Measurements from ENCODE around the gene ZNF792.
"Not testable (repeated sequence)": the region's sequence is repeated elsewhere in the genome, so short reads cannot be mapped to it uniquely, and the experiment has no call there.

The ZNF792 gene

DNA sequence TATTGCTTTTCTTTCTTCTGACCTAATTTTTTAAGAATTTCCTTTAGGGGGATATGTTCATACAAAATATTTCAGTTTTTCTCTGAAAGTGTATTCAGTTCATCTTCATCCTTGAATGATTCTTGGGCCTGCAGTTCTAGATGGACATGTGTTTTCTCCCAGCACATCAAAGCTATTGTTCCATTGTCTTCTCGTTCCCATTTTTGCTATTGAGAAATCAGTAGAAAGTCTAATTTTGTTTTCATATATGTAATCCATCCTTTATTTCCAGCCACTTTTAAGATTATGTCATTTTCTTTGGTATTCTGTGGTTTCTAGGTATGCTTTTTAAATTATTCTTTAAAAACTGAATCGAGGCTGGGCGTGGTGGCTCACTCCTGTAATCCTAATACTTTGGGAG is 20.3 kb upstream of the ZNF792 start:
- Histone ChIP-seq H3K36me3 (ENCODE audit: control insufficient read depth, insufficient read depth, low read length) (no peaks in the 10 kb centered on the region), H3K9me3 (ENCODE audit: control insufficient read depth, insufficient read depth, low read depth, low read length) (peaks cover 6% of the 10 kb centered on the region; the same call in 1 of the 2 replicates), H3K27ac (ENCODE audit: low read depth, low read length) (no peak overlapping the region), H3K9ac (ENCODE audit: low read length) (no peak overlapping the region), H3K27me3 (ENCODE audit: control insufficient read depth, insufficient read depth, low read length) (no peaks in the 10 kb centered on the region), H3K4me3 (ENCODE audit: low read depth, low read length) (no peak overlapping the region), H3K4me1 (ENCODE audit: control insufficient read depth, insufficient read depth, low read length) (peaks cover 6% of the 10 kb centered on the region)

DNA sequence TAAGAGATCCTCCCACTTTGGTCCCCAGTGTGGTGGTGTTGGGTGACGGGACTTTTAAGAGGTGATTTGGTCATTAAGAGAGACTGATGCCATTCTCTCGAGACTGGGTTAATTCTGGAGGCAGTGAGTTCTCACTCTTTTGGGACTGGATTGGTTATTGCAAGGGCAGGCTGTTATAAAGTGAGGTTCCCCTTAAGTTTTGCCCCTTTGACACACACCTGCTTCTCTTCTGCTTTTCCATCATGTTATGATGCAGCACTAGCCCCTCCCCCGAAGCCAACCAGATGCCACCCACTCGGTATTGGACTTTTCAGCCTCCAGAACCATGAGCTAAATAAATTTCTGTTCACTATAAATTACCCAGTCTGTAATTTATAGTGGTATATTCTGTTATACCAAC is 19.8 kb upstream of the ZNF792 start:
- H3K27me3 ChIP-seq (ENCODE audit: control insufficient read depth, insufficient read depth, low read length): no peaks in the 10 kb centered on the region
- H3K4me1 ChIP-seq (ENCODE audit: control insufficient read depth, insufficient read depth, low read length): peaks cover 6% of the 10 kb centered on the region
- H3K27ac ChIP-seq (ENCODE audit: low read depth, low read length): no peak overlapping the region
- H3K36me3 ChIP-seq (ENCODE audit: control insufficient read depth, insufficient read depth, low read length): no peaks in the 10 kb centered on the region
- H3K4me3 ChIP-seq (ENCODE audit: low read depth, low read length): no peak overlapping the region
- no peak overlapping the region for H3K9ac ChIP-seq (ENCODE audit: low read length)
- H3K9me3 ChIP-seq (ENCODE audit: control insufficient read depth, insufficient read depth, low read depth, low read length): peaks cover 6% of the 10 kb centered on the region; the same call in 1 of the 2 replicates

DNA sequence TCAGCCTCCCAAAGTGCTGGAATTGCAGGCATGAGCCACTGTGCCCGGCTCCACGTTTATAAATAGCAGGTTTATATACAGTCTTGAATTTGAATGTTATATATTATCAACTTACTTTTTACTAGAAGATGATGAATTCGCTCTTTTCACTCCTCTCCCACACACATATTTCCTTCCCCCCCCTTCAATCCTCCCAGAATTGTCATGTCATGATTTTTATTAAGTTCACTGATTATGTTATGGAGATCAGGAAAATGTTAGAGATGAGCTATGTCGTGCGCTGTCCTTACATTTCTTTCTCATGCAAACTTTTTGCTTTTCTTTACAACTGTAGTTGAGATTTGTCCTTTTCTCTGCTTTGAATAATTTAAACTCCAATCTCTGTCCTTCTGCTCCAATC is 18.2 kb upstream of the ZNF792 start:
- no peak overlapping the region for H3K27ac ChIP-seq (ENCODE audit: low read depth, low read length)
- H3K9ac ChIP-seq (ENCODE audit: low read length): no peak overlapping the region
- no peaks in the 10 kb centered on the region for H3K36me3 ChIP-seq (ENCODE audit: control insufficient read depth, insufficient read depth, low read length)
- H3K9me3 ChIP-seq (ENCODE audit: control insufficient read depth, insufficient read depth, low read depth, low read length): peaks cover 6% of the 10 kb centered on the region; the same call in 1 of the 2 replicates
- H3K4me1 ChIP-seq (ENCODE audit: control insufficient read depth, insufficient read depth, low read length): peaks cover 6% of the 10 kb centered on the region
- no peak overlapping the region for H3K4me3 ChIP-seq (ENCODE audit: low read depth, low read length)
- H3K27me3 ChIP-seq (ENCODE audit: control insufficient read depth, insufficient read depth, low read length): no peaks in the 10 kb centered on the region

DNA sequence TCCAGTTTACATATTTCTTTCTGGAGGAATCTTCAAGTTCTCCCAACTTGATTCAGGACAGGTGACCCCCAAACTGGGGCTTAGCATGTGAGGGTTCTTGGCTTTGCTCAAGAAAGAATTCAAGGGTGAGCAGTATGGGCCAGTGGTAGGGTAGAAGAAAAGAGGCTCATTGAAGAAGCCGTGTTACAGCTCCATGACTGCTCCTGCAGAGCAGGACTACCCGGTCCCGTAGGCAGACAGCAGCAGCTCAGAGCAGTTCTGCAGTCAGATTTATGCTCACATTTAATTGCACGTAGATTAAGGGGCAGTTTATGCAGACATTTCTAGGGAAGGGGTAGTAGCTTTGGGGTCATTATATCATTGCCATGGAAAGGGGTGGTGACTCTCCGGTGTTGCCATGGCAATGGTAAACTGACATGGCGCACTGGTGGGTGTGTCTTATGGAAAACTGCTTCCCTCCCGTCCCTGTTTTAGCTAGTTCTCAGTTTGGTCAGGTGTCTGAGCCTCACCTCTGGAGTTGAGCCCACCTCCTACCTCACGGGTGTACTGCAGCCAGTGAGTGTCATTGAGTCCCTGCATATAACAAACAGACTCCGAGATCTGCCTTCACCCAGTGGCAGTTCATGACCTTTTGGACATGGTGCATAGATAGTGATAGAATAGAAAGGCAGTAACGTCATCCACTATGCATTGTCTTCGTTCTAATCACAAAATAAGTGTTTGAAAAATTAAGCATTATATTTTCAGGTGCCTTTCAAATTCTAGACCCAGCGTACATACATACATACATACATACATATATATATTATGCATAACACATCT is 16.0 kb upstream of the ZNF792 start:
- peaks cover 13% of the 10 kb centered on the region; the same call in 1 of the 2 replicates for H3K9me3 ChIP-seq (ENCODE audit: control insufficient read depth, insufficient read depth, low read depth, low read length)
- H3K36me3 ChIP-seq (ENCODE audit: control insufficient read depth, insufficient read depth, low read length): no peaks in the 10 kb centered on the region
- no peaks in the 10 kb centered on the region for H3K27me3 ChIP-seq (ENCODE audit: control insufficient read depth, insufficient read depth, low read length)
- 0 out of 2 replicates have a peak, but pooled peaks cover 2% of the 10 kb centered on the region for H3K4me1 ChIP-seq (ENCODE audit: control insufficient read depth, insufficient read depth, low read length)
- H3K4me3 ChIP-seq (ENCODE audit: low read depth, low read length): no peak overlapping the region
- H3K9ac ChIP-seq (ENCODE audit: low read length): no peak overlapping the region
- H3K27ac ChIP-seq (ENCODE audit: low read depth, low read length): no peak overlapping the region

DNA sequence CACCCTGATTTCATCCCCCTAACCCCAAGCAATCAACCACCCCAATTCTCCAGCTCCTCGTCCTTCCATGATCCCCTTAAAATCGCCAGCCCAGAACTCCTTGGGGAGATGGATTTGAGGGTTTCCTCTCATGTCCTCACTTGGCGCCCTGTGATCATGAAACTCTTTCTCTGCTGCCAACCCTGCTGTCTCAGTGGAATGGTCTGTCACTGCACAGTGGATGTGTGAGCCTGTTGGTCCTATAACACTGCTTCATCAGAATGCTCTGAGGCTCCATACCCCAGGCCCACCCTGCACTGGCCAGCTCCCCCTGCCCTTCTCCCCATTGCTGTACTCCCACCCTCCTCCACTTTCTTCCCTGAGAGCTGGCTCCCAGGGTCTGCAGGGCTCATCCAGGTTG is 12.6 kb upstream of the ZNF792 start:
- Histone ChIP-seq H3K27ac (ENCODE audit: low read depth, low read length) (no peak overlapping the region), H3K36me3 (ENCODE audit: control insufficient read depth, insufficient read depth, low read length) (no peaks in the 10 kb centered on the region), H3K4me1 (ENCODE audit: control insufficient read depth, insufficient read depth, low read length) (0 out of 2 replicates have a peak, but pooled peaks cover 5% of the 10 kb centered on the region), H3K9ac (ENCODE audit: low read length) (no peak overlapping the region), H3K27me3 (ENCODE audit: control insufficient read depth, insufficient read depth, low read length) (no peaks in the 10 kb centered on the region), H3K9me3 (ENCODE audit: control insufficient read depth, insufficient read depth, low read depth, low read length) (peaks cover 7% of the 10 kb centered on the region; the same call in 1 of the 2 replicates), H3K4me3 (ENCODE audit: low read depth, low read length) (no peak overlapping the region)

DNA sequence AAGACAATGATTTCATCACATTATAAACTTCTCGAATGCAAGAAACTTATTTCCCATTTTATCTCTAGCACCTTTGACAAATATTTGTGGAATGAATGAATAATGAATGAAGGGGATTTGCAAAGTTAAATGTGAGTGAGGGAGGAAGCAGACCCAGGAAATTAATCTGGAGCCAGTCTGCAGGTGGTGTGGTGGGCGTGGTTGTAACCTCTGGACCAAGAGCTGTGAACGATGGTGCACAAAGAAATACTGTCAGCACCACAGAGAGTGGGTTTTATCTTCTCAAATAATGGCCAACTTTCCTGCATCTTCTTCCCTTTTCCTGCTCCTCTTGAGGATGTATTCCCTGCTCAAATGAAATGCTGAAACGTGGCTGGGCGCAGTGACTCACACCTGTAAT is 11.0 kb upstream of the ZNF792 start:
- H3K4me3 ChIP-seq (ENCODE audit: low read depth, low read length): no peak overlapping the region
- H3K27me3 ChIP-seq (ENCODE audit: control insufficient read depth, insufficient read depth, low read length): no peaks in the 10 kb centered on the region
- no peak overlapping the region for H3K9ac ChIP-seq (ENCODE audit: low read length)
- H3K36me3 ChIP-seq (ENCODE audit: control insufficient read depth, insufficient read depth, low read length): no peaks in the 10 kb centered on the region
- H3K9me3 ChIP-seq (ENCODE audit: control insufficient read depth, insufficient read depth, low read depth, low read length): peaks cover 18% of the 10 kb centered on the region
- no peak overlapping the region for H3K27ac ChIP-seq (ENCODE audit: low read depth, low read length)
- 0 out of 2 replicates have a peak, but pooled peaks cover 5% of the 10 kb centered on the region for H3K4me1 ChIP-seq (ENCODE audit: control insufficient read depth, insufficient read depth, low read length)

DNA sequence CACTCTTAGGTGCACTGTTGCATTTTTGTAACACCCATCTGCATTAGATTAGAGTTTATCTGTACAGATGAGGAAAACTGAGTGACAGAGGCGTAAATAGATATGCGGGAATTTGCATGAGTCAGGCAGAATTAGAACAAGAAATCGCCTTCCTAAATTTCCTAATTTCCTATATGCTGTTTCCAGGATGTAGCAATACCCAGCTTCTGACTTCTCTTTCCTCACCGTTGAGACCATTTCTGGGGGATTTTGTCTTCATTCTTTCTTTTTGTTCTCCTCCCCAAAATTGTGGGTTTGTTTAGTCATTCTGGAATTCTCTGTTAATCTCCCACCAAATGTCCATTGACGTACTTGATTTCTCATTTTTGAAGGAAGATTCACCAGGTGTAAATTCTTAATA is 10.6 kb upstream of the ZNF792 start:
- no peak overlapping the region for H3K4me3 ChIP-seq (ENCODE audit: low read depth, low read length)
- H3K27me3 ChIP-seq (ENCODE audit: control insufficient read depth, insufficient read depth, low read length): no peaks in the 10 kb centered on the region
- no peaks in the 10 kb centered on the region for H3K36me3 ChIP-seq (ENCODE audit: control insufficient read depth, insufficient read depth, low read length)
- peaks cover 21% of the 10 kb centered on the region for H3K9me3 ChIP-seq (ENCODE audit: control insufficient read depth, insufficient read depth, low read depth, low read length)
- H3K4me1 ChIP-seq (ENCODE audit: control insufficient read depth, insufficient read depth, low read length): 0 out of 2 replicates have a peak, but pooled peaks cover 5% of the 10 kb centered on the region
- H3K27ac ChIP-seq (ENCODE audit: low read depth, low read length): no peak overlapping the region
- no peak overlapping the region for H3K9ac ChIP-seq (ENCODE audit: low read length)

DNA sequence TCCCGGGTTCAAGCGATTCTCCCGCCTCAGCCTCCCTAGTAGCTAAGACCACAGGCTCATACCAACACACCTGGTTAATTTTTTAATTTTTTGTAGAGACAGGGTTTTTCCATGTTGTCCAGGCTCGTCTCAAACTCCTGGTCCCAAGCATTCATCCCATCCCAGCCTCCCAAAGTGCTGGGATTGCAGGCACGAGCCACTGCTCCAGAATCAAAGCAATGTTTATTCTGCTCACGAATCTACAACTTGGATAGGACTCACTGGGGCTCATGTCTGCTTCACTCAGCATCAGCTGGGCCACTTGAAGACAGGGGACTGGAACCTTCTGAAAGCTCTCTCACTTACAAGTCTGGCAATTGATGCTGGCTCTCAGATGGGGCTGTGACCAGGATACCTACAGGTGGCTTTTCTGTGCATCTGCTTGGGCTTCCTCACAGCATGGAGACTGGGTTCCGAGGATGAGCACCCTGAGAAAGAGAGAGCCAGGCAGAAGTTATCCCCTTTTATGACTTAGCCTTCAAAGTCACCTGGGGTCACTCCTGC is 8.2 kb upstream of the ZNF792 start:
- Histone ChIP-seq H3K9me3 (ENCODE audit: control insufficient read depth, insufficient read depth, low read depth, low read length) (peaks cover 42% of the 10 kb centered on the region), H3K27ac (ENCODE audit: low read depth, low read length) (no peak overlapping the region), H3K4me3 (ENCODE audit: low read depth, low read length) (no peak overlapping the region), H3K9ac (ENCODE audit: low read length) (no peak overlapping the region), H3K36me3 (ENCODE audit: control insufficient read depth, insufficient read depth, low read length) (no peaks in the 10 kb centered on the region), H3K4me1 (ENCODE audit: control insufficient read depth, insufficient read depth, low read length) (0 out of 2 replicates have a peak, but pooled peaks cover 5% of the 10 kb centered on the region), H3K27me3 (ENCODE audit: control insufficient read depth, insufficient read depth, low read length) (no peaks in the 10 kb centered on the region)

DNA sequence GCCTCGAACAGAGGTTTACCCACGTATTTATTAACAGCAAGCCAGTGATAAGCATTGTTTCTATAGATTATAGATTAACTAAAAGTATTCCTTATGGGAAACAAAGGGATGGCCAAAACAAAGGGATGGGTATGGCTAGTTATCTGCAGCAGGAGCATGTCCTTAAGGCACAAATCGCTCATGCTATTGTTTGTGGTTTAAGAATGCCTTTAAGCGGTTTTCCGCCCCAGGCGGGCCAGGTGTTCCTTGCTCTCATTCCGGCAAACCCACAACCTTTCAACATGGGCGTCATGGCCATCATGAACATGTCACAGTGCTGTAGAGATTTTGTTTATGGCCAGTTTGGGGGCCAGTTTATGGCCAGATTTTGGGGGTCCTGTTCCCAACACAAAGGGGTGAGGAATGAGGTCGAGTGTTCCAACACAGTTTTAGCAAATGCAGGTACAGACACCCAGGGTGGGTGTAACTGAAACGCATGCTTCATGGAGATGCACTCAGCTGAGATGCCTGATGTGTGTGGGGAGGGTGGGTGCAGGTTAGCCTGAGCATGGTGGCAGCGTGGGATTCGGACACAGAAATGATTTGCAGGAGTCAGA is 6.3 kb upstream of the ZNF792 start:
- H3K27me3 ChIP-seq (ENCODE audit: control insufficient read depth, insufficient read depth, low read length); H3K9ac ChIP-seq (ENCODE audit: low read length); H3K4me3 ChIP-seq (ENCODE audit: low read depth, low read length); H3K27ac ChIP-seq (ENCODE audit: low read depth, low read length); H3K36me3 ChIP-seq (ENCODE audit: control insufficient read depth, insufficient read depth, low read length); H3K4me1 ChIP-seq (ENCODE audit: control insufficient read depth, insufficient read depth, low read length): not testable (repeated sequence)
- peaks cover 45% of the 10 kb centered on the region for H3K9me3 ChIP-seq (ENCODE audit: control insufficient read depth, insufficient read depth, low read depth, low read length)

DNA sequence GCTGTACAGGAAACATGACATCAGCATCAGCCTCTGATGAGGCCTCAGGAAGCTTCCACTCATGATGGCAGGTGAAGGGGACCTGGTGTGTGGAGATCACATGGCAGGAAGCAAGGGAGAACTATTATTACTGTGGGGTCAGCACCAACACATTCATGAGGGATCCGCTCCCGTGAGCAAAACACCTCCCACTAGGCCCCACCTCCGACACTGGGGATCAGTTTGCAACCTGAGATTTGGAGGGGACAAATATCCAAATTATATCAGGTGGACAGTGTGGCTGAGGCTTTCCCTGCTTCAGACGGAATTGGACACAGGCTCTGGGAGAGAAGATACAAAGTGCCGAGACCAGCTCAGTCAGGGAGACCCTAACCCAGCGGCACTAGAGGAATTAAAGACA is 5.7 kb upstream of the ZNF792 start:
- no peak overlapping the region for H3K4me3 ChIP-seq (ENCODE audit: low read depth, low read length)
- no peaks in the 10 kb centered on the region for H3K4me1 ChIP-seq (ENCODE audit: control insufficient read depth, insufficient read depth, low read length)
- peaks cover 45% of the 10 kb centered on the region for H3K9me3 ChIP-seq (ENCODE audit: control insufficient read depth, insufficient read depth, low read depth, low read length)
- H3K27me3 ChIP-seq (ENCODE audit: control insufficient read depth, insufficient read depth, low read length): no peaks in the 10 kb centered on the region
- no peak overlapping the region for H3K9ac ChIP-seq (ENCODE audit: low read length)
- H3K36me3 ChIP-seq (ENCODE audit: control insufficient read depth, insufficient read depth, low read length): no peaks in the 10 kb centered on the region
- H3K27ac ChIP-seq (ENCODE audit: low read depth, low read length): no peak overlapping the region

DNA sequence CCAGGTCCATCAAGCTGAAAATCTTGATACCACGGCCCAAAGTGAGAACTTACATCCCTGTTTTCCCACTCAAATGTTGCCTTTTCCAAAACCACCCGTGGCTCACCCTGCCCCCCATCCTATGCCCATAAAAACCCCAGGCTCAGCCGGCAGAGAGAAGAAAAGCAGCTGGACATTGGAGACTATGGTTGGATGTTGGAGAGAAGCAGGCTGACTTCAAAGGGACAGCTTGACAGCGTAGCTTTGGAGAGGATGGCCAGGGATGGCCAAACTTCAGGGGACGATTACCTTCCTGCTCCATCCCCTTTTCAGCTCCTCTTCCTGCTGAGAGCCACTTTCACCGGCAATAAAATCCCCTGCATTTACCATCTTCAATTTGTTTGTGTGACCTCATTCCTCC is 3.5 kb upstream of the ZNF792 start:
- H3K4me1 ChIP-seq (ENCODE audit: control insufficient read depth, insufficient read depth, low read length): peaks cover 4% of the 10 kb centered on the region; the same call in 1 of the 2 replicates

More for the DNA sequence above, 3.5 kb upstream of the ZNF792 start:
- peaks cover 3% of the 10 kb centered on the region; the same call in 1 of the 2 replicates for H3K27me3 ChIP-seq (ENCODE audit: control insufficient read depth, insufficient read depth, low read length)
- H3K9ac ChIP-seq (ENCODE audit: low read length): no peak overlapping the region
- H3K27ac ChIP-seq (ENCODE audit: low read depth, low read length): no peak overlapping the region
- no peaks in the 10 kb centered on the region for H3K36me3 ChIP-seq (ENCODE audit: control insufficient read depth, insufficient read depth, low read length)
- peaks cover 45% of the 10 kb centered on the region for H3K9me3 ChIP-seq (ENCODE audit: control insufficient read depth, insufficient read depth, low read depth, low read length)
- no peak overlapping the region for H3K4me3 ChIP-seq (ENCODE audit: low read depth, low read length)

All from HUES6 (cell line).